A673 (cell line): Measurements from ENCODE around the gene TMEM121. TPM values are rescaled to one million over a fixed set of nuclear protein-coding genes. Genes with fewer than 3 reads are reported as not detected.

Source experiments
- BruUV-seq: library from RNA; stranded (reverse); fragments of 400-500 nt; replicated peaks from 2 replicates; lab custom pipeline; 2021; lab: Mats Ljungman, UMichigan
- CTCF ChIA-PET: fragments of 300-600 bp; sonication (Branson Sonifier 250); formaldehyde crosslinking; loops from one replicate; lab custom pipeline; 2022; ENCODE audit warnings: antibody characterized with exemption; lab: Charles Lee
- POLR2A ChIA-PET: fragments of 300-600 bp; sonication (Branson Sonifier 250); formaldehyde crosslinking; loops from one replicate; lab custom pipeline; 2022; ENCODE audit warnings: antibody characterized with exemption; ENCODE audit not compliant: low non-redundant PET; lab: Charles Lee
- DNase-seq: peaks from one replicate; pipeline ENCODE4 v3.0.0-alpha.2; 2015; ENCODE audit warnings: low spot score
- H3K27ac ChIP-seq: fragments of 200-600 bp; sonication (generic); 2 replicates; pipeline ENCODE4 v1.5.1; 2016; ENCODE audit warnings: mixed run types, low read depth, mild to moderate bottlenecking, mixed read lengths, antibody characterized with exemption, low read length; ENCODE audit not compliant: poor library complexity, severe bottlenecking
- H3K27me3 ChIP-seq: fragments of 200-600 bp; sonication (generic); replicated peaks from 2 replicates; pipeline ENCODE4 v1.6.1; 2017; ENCODE audit warnings: mixed run types, low read depth, mild to moderate bottlenecking, mixed read lengths, antibody characterized with exemption, low read length; ENCODE audit not compliant: insufficient read depth, poor library complexity
- H3K36me3 ChIP-seq: fragments of 200-600 bp; sonication (generic); 2 replicates; pipeline ENCODE4 v1.6.1; 2016; ENCODE audit warnings: mixed run types, mild to moderate bottlenecking, mixed read lengths, antibody characterized with exemption, low read length; ENCODE audit not compliant: insufficient read depth, poor library complexity, severe bottlenecking
- H3K4me1 ChIP-seq: fragments of 200-600 bp; sonication (generic); 2 replicates; pipeline ENCODE4 v1.6.1; 2017; ENCODE audit warnings: mixed run types, mild to moderate bottlenecking, mixed read lengths, antibody characterized with exemption, low read length; ENCODE audit not compliant: insufficient read depth, poor library complexity, severe bottlenecking
- H3K4me3 ChIP-seq: fragments of 200-600 bp; sonication (generic); 2 replicates; pipeline ENCODE4 v1.5.1; 2016; ENCODE audit warnings: low read depth, mixed run types, mild to moderate bottlenecking, mixed read lengths, low read length; ENCODE audit not compliant: poor library complexity, severe bottlenecking
- H3K9me3 ChIP-seq: fragments of 200-600 bp; sonication (generic); 2 replicates; pipeline ENCODE4 v1.6.1; 2016; ENCODE audit warnings: mixed run types, low read depth, mild to moderate bottlenecking, mixed read lengths, antibody characterized with exemption, low read length; ENCODE audit not compliant: poor library complexity, severe bottlenecking
- EZH2 ChIP-seq: fragments of 200-600 bp; sonication (generic); IDR thresholded peaks from 2 replicates; pipeline ENCODE4 v1.6.1; 2017; ENCODE audit warnings: borderline replicate concordance, low read depth, mild to moderate bottlenecking, mixed read lengths, antibody characterized with exemption, low read length; ENCODE audit not compliant: poor library complexity, severe bottlenecking
- intact Hi-C: fragments of 100-400 bp; cut with micrococcal nuclease; formaldehyde crosslinking; loops from one replicate; pipeline ENCODE4 v1.10.0; 2022; ENCODE audit not compliant: unreplicated experiment
- total RNA-seq: library from RNA; stranded (reverse); gene quantifications from 2 replicates; pipeline ENCODE4 v1.2.3, GENCODE V29; 2021
- TF ChIP-seq, protein P1 (sequence below): fragments of 300-800, 200-600 bp; sonication (generic); conservative IDR thresholded peaks from 2 replicates; pipeline ENCODE4 v1.5.1; 2017; ENCODE audit warnings: low read depth, mild to moderate bottlenecking, antibody characterized with exemption, low read length, moderate library complexity, mixed read lengths

TMEM121 gene
- total RNA-seq, 1 experiment from 2014 or later, result 3.1 TPM

DNA sequence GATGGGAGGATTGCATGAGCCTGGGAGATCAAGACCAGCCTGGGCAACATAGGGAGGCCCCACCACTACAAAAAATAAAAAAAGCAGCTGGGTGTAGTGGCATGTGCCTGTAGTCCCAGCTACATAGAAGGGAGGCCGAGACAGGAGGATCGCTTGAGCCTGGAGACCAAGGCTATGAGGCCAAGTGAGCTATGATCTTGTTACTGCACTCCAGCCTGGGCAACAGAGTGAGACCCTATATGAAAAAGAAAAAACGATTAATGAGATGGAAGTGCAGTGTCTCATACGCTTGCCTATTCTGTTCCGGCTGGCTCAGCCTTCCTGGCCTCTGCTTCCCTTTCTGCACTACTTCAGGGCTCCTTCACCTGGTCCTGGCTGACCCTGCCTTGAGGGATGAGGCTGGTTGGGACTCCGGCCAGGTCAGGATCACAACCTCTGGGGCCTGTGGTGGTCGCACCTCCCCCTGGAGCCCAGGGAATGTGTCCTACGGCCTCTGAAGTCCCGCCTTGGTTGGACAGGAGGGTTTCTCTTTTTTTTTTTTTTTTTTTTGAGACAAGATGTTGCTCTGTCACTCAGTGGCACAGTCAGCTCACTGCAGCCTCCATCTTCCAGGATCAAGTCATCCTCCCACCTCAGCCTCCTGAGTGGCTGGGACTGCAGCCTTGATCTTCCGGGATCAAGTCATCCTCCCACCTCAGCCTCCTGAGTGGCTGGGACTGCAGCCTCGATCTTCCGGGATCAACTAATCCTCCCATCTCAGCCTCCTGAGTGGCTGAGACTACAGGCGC lies 24.7 kb upstream of the TMEM121 start:
- H3K9me3 ChIP-seq, result no peaks in the 10 kb centered on the region
- no peaks in the 10 kb centered on the region for H3K27me3 ChIP-seq
- TF ChIP-seq, protein P1, sequence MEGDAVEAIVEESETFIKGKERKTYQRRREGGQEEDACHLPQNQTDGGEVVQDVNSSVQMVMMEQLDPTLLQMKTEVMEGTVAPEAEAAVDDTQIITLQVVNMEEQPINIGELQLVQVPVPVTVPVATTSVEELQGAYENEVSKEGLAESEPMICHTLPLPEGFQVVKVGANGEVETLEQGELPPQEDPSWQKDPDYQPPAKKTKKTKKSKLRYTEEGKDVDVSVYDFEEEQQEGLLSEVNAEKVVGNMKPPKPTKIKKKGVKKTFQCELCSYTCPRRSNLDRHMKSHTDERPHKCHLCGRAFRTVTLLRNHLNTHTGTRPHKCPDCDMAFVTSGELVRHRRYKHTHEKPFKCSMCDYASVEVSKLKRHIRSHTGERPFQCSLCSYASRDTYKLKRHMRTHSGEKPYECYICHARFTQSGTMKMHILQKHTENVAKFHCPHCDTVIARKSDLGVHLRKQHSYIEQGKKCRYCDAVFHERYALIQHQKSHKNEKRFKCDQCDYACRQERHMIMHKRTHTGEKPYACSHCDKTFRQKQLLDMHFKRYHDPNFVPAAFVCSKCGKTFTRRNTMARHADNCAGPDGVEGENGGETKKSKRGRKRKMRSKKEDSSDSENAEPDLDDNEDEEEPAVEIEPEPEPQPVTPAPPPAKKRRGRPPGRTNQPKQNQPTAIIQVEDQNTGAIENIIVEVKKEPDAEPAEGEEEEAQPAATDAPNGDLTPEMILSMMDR, result no peak
- TF ChIP-seq EZH2, result no peak
- H3K4me3 ChIP-seq, result no peak overlapping the region
- no peak overlapping the region for H3K27ac ChIP-seq
- no peaks in the 10 kb centered on the region for H3K4me1 ChIP-seq
- intact Hi-C loops, result no loop called here
- no peaks in the 10 kb centered on the region for H3K36me3 ChIP-seq
- CTCF ChIA-PET, result no interaction called here
- DNase-seq, result no peak
- BruUV-seq, result no TSS peak
- POLR2A ChIA-PET, result no interaction called here

DNA sequence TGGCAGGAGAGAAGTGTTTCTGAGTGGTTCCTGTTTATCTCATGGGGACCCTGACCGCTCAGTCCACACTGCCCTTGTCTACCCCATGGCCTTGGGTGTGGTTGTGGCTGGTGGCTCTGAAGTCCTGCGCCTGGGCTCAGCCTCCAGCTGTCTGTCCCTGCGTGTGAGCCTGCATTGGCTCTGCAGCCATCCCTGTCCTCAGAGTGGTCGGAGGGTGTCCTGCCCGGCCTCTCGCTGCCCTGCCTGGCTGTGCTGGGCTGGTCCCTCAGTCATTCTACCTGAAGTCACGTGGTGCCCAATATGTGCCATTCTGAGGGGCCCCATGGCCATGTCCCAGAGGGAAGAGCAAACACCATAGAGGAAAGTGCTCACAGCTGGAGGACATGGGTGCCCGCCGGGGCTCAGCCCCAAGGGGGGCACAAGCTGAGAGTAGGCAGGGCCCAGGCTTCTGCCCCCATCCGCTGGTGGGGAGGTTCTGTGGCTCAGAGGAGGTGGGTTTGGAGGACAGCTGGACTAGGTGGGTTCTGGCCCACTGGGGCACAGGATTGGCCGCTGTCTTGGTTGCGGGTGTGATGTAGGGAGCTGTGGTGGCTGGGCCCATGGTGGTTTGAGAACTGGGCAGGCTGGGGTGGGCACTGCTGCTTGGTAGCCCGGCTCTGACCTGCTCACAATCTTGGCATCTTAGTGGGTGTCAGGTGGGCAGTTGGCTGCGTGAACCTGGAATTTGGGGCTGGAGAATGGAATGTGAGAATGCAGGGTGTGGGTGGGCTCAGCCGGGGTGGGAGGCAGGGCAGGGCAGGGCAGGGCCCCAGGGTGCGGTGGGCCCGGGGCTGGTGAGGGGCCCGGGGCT lies 23.7 kb upstream of the TMEM121 start:
- Histone ChIP-seq H3K9me3 (no peaks in the 10 kb centered on the region), H3K4me3 (no peak overlapping the region), H3K36me3 (no peaks in the 10 kb centered on the region), H3K4me1 (no peaks in the 10 kb centered on the region), H3K27ac (no peak overlapping the region), H3K27me3 (peaks cover 5% of the 10 kb centered on the region)
- no peak for TF ChIP-seq EZH2
- TF ChIP-seq, protein P1, result no peak
- CTCF ChIA-PET, result no interaction called here
- POLR2A ChIA-PET, result no interaction called here
- intact Hi-C loops, result no loop called here
- no peak for DNase-seq
- BruUV-seq, result no TSS peak

DNA sequence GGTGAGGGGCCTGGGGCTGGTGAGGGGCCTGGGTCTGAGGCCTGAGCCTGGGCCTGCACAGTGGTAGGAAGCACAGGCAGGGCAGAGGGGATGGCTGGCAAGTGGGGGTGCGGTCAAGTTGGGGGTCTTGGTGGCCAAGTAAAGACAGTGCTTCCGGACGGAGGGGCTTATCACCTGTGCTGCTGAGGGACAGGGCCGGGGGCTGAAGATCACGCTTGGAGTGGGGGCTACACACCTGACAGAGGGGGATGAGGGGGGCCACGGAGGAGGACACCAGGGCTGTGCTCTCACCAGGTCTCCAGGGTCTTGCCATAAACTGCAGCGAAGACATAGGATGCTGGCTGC lies 23.1 kb upstream of the TMEM121 start:
- Histone ChIP-seq H3K4me1 (no peaks in the 10 kb centered on the region), H3K9me3 (no peaks in the 10 kb centered on the region), H3K36me3 (no peaks in the 10 kb centered on the region), H3K27me3 (peaks cover 11% of the 10 kb centered on the region), H3K27ac (no peak overlapping the region), H3K4me3 (no peak overlapping the region)
- BruUV-seq, result no TSS peak
- ChIA-PET CTCF (no interaction called here), POLR2A (no interaction called here)
- no peak for TF ChIP-seq EZH2
- TF ChIP-seq, protein P1, result no peak
- DNase-seq, result no peak
- intact Hi-C loops, result no loop called here
